Measurements from ENCODE around the gene FRRS1L. TPM values are rescaled to one million over a fixed set of nuclear protein-coding genes. Genes with fewer than 3 reads are reported as not detected.

FRRS1L gene
- polyA plus RNA-seq, 1 experiment, result 0.14 TPM

DNA sequence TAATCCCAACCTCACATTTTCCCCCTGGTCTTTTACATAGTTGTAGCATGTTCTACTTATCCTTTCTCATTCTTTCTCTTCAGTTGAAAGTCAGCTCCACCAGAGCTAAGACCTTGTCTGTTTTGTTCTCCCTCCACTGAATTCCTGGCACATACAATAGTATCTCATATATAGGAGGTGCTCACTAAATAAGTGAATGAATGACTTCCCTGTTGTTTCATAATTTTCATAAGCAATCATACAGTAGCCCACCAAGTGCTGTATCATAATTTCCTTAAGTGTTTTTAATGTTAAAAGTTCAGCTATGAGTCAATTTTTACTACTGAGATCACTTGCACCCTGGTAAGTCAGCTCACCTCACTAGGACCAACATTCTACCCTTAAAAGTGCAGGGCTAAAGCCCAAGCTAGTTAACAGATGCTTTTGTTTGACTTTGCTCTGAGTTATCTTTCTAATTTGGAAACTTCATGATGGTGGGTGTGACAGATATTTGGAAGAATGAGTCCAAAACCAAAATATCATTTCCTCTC is 74.9 kb downstream of the FRRS1L start:
- POLR2A ChIA-PET, result no interaction called here
- TF ChIP-seq, protein P1, sequence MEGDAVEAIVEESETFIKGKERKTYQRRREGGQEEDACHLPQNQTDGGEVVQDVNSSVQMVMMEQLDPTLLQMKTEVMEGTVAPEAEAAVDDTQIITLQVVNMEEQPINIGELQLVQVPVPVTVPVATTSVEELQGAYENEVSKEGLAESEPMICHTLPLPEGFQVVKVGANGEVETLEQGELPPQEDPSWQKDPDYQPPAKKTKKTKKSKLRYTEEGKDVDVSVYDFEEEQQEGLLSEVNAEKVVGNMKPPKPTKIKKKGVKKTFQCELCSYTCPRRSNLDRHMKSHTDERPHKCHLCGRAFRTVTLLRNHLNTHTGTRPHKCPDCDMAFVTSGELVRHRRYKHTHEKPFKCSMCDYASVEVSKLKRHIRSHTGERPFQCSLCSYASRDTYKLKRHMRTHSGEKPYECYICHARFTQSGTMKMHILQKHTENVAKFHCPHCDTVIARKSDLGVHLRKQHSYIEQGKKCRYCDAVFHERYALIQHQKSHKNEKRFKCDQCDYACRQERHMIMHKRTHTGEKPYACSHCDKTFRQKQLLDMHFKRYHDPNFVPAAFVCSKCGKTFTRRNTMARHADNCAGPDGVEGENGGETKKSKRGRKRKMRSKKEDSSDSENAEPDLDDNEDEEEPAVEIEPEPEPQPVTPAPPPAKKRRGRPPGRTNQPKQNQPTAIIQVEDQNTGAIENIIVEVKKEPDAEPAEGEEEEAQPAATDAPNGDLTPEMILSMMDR (IDR thresholded peaks at IDR 0.05; ENCODE audit: low read depth, low read length), result no peak
- H3K27ac ChIP-seq (ENCODE audit: low read depth, low read length), result no peak overlapping the region
- H3K9me3 ChIP-seq (ENCODE audit: control insufficient read depth, insufficient read depth, low read length), result no peaks in the 10 kb centered on the region
- no peaks in the 10 kb centered on the region for H3K27me3 ChIP-seq (ENCODE audit: control insufficient read depth, insufficient read depth, low read length)
- CTCF ChIA-PET, result no interaction called here
- no peak overlapping the region for H3K4me3 ChIP-seq (ENCODE audit: low read depth, low read length)
- no peak for DNase-seq (ENCODE audit: low read depth, low spot score)

- TF ChIP-seq, protein P1 (IDR thresholded peaks at IDR 0.05; ENCODE audit: low read depth, low read length), result no peak
- Histone ChIP-seq H3K4me3 (ENCODE audit: low read depth, low read length) (no peak overlapping the region), H3K27me3 (ENCODE audit: control insufficient read depth, insufficient read depth, low read length) (no peaks in the 10 kb centered on the region), H3K27ac (ENCODE audit: low read depth, low read length) (no peak overlapping the region), H3K9me3 (ENCODE audit: control insufficient read depth, insufficient read depth, low read length) (no peaks in the 10 kb centered on the region)
- CTCF ChIA-PET, result interaction anchor here (0.6 to 1.6 kb wide), 3 partner anchors 10 to 432 kb away, joined by 3 to 6 read pairs (median 3); no protein-coding TSS in a partner anchor
- no peak for DNase-seq (ENCODE audit: low read depth, low spot score)
- POLR2A ChIA-PET, result interaction anchor here (1.0 kb wide), 1 partner anchor 32 kb away, joined by 5 read pairs; the partner anchor contains the start of gene TMEM245
Observed at GRCh38 chr9:109088221-109088620, 78.8 kb downstream of the FRRS1L start.

DNA sequence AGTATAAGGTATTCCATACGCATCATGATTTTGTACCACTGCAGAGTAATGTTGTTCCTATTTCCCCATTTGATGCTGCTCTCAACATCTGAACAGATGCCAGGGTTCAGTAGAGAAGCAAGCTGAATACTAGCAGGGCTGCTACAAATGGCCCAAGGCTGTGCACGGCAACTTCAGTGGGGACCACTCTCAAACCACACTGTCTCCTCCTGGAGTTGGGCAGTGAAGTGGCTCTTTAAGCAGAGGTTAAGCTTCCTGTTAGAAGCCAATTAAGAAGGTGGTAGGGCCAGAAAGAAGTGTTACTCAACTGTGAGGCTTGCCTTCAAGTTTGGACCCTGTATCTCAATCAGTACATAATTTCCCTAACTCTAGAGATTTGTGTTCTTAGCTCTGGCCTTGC is 79.3 kb downstream of the FRRS1L start:
- TF ChIP-seq, protein P1 (IDR thresholded peaks at IDR 0.05; ENCODE audit: low read depth, low read length), result no peak
- H3K9me3 ChIP-seq (ENCODE audit: control insufficient read depth, insufficient read depth, low read length), result no peaks in the 10 kb centered on the region
- H3K4me3 ChIP-seq (ENCODE audit: low read depth, low read length), result no peak overlapping the region
- ChIA-PET POLR2A (interaction anchor here (1.0 kb wide), 1 partner anchor 32 kb away, joined by 5 read pairs; the partner anchor contains the start of gene TMEM245), CTCF (interaction anchor here (0.6 to 1.6 kb wide), 3 partner anchors 11 to 432 kb away, joined by 3 to 6 read pairs (median 3); no protein-coding TSS in a partner anchor)
- no peaks in the 10 kb centered on the region for H3K27me3 ChIP-seq (ENCODE audit: control insufficient read depth, insufficient read depth, low read length)
- no peak overlapping the region for H3K27ac ChIP-seq (ENCODE audit: low read depth, low read length)
- DNase-seq (ENCODE audit: low read depth, low spot score), result no peak

DNA sequence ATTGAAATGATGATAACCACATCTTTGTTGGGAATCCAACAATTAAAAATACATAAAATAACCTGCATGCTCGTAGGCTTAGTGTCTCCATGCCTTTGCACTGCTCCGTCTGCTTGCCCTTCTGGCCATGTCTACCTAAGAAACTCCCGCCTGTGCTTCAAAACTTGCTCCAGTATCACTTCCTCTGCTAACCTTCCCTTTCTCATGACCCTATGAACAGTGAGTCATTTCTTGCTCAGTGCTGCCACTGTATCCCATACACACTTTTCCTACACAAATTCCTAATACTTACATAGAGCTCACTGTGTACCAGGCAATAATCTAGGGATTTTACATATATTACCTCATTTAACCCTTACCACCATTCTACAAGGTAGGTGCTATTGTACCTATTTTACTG is 80.8 kb downstream of the FRRS1L start:
- ChIA-PET CTCF (no interaction called here), POLR2A (interaction anchor here (0.6 kb wide), 1 partner anchor 30 kb away, joined by 7 read pairs; no protein-coding TSS in a partner anchor)
- no peak overlapping the region for H3K27ac ChIP-seq (ENCODE audit: low read depth, low read length)
- H3K27me3 ChIP-seq (ENCODE audit: control insufficient read depth, insufficient read depth, low read length), result no peaks in the 10 kb centered on the region
- H3K9me3 ChIP-seq (ENCODE audit: control insufficient read depth, insufficient read depth, low read length), result no peaks in the 10 kb centered on the region
- no peak for DNase-seq (ENCODE audit: low read depth, low spot score)
- TF ChIP-seq, protein P1 (IDR thresholded peaks at IDR 0.05; ENCODE audit: low read depth, low read length), result 0 out of 2 replicates have a peak, but pooled peaks have one; percentile 7
- no peak overlapping the region for H3K4me3 ChIP-seq (ENCODE audit: low read depth, low read length)

DNA sequence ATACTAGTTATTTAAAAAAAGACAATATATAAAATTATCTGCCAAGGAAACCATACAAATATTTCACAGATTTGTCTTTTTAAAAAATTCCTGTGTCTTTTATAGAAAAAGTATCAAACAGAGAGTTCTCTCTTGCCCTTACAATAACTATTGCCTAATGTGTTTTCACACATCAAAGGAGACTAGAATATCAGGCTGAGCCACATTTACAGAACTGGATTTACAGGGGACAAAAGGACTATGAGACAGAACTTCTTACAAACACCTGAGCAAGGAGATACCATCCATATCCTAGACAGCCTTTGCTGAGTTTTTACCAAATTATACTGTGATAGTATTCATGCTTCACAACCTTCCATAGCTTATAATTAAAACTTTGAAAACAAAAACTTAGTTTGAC is 81.5 kb downstream of the FRRS1L start:
- no peak overlapping the region for H3K27ac ChIP-seq (ENCODE audit: low read depth, low read length)
- TF ChIP-seq, protein P1 (IDR thresholded peaks at IDR 0.05; ENCODE audit: low read depth, low read length), result no peak
- H3K4me3 ChIP-seq (ENCODE audit: low read depth, low read length), result no peak overlapping the region
- POLR2A ChIA-PET, result interaction anchor here (0.6 kb wide), 1 partner anchor 29 kb away, joined by 7 read pairs; no protein-coding TSS in a partner anchor
- no peaks in the 10 kb centered on the region for H3K27me3 ChIP-seq (ENCODE audit: control insufficient read depth, insufficient read depth, low read length)
- no peak for DNase-seq (ENCODE audit: low read depth, low spot score)
- H3K9me3 ChIP-seq (ENCODE audit: control insufficient read depth, insufficient read depth, low read length), result no peaks in the 10 kb centered on the region
- CTCF ChIA-PET, result no interaction called here
